ENCODE measurements around the gene BPTF.

BPTF gene

DNA sequence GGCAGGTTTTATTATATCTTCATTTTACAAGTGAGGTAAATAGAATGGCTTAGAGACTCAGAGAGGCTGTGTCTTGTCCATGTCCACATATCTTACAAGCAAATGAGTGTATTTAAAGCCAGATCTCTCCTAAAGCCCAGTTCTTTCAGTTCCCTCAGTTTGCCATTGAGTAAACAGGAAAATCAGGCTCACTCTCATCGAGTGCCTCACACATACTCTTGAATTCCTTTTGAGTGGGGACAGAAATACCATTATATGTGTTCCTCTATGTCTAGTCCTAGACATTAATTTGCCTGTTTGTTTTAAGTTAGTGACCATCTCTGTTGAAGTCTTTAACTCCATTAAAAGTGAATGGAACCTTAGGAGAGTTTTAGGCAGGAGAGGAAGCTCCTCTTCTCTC lies 40.1 kb downstream of the BPTF start:
- no peak for DNase-seq (ENCODE audit: low read depth)
- no peak for TF ChIP-seq CTCF (IDR thresholded peaks at IDR 0.05; ENCODE audit: control insufficient read depth, extremely low read depth, insufficient read depth)
- no peak overlapping the region for H3K4me3 ChIP-seq (ENCODE audit: low read depth, low read length)

DNA sequence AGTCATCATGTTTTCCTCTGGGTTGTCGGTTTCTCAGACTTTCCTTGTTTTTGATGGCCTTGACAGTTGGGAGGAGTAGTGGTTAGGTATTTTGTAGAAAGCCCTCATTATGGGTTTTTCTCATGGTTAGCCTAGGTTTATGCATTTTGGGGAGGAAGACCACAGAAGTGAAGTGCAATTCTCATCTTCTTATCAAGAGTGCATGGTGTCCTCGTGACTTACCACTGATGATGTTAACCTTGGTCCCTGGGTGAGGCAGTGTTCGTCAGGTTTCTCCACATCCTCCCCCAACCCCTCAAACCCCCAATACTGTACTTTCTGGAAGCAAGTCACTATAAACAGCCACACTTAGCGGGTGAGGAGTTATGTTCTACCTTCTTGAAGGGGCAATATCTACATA lies 42.3 kb downstream of the BPTF start:
- no peak overlapping the region for H3K4me3 ChIP-seq (ENCODE audit: low read depth, low read length)
- no peak for TF ChIP-seq CTCF (IDR thresholded peaks at IDR 0.05; ENCODE audit: control insufficient read depth, extremely low read depth, insufficient read depth)
- no peak for DNase-seq (ENCODE audit: low read depth)

DNA sequence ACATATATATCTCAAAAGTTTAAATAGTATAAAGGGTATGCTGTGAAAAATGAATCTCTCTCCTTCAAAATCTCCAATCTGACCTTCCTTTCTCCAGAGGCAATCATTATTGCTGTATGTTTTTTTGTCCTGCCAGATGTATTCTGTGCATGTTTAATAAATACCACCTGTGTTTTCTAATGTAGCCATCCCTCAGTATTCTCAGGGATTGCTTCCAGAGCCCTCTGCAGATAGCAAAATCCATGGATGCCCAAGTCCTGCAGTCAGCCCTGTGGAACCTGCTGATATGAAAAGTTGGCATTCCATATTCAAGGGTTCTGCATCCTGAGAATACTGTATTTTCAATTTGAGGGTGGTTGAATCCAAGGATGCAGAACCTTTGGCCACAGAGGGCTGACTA lies 42.9 kb downstream of the BPTF start:
- no peak for DNase-seq (ENCODE audit: low read depth)

DNA sequence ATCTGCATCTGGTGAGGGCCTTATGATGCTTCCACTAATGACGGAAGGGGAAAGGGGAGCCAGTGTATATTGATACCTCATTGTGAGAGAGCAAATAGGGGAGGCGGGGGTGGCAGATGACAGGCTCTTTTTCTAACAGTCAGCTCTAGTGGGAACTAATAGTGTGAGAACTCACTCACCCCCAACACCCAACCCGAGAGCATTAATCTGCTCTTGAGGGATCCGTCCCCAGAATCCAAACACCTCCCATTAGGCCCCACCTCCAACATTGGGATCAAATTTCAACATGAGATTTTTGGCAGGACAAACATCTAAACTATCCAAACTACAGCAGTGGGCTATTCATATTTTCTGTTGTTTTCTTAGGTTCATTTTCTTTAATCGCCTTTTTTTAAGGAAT lies 54.4 kb downstream of the BPTF start:
- H3K4me3 ChIP-seq (ENCODE audit: low read depth, low read length): no peak overlapping the region
- no peak for DNase-seq (ENCODE audit: low read depth)
- TF ChIP-seq CTCF (IDR thresholded peaks at IDR 0.05; ENCODE audit: control insufficient read depth, extremely low read depth, insufficient read depth): no peak

More for the DNA sequence above, 42.9 kb downstream of the BPTF start:
- H3K4me3 ChIP-seq (ENCODE audit: low read depth, low read length): no peak overlapping the region
- TF ChIP-seq CTCF (IDR thresholded peaks at IDR 0.05; ENCODE audit: control insufficient read depth, extremely low read depth, insufficient read depth): no peak

GRCh38 chr17:67881083-67881482 lies 55.8 kb downstream of the BPTF start:
- no peak for TF ChIP-seq CTCF (IDR thresholded peaks at IDR 0.05; ENCODE audit: control insufficient read depth, extremely low read depth, insufficient read depth)

GRCh38 chr17:67884741-67885140 lies 59.4 kb downstream of the BPTF start:
- no peak for TF ChIP-seq CTCF (IDR thresholded peaks at IDR 0.05; ENCODE audit: control insufficient read depth, extremely low read depth, insufficient read depth)
- H3K4me3 ChIP-seq (ENCODE audit: low read depth, low read length): no peak overlapping the region
- DNase-seq (ENCODE audit: low read depth): no peak

More at GRCh38 chr17:67881083-67881482, 55.8 kb downstream of the BPTF start:
- no peak for DNase-seq (ENCODE audit: low read depth)
- H3K4me3 ChIP-seq (ENCODE audit: low read depth, low read length): no peak overlapping the region

DNA sequence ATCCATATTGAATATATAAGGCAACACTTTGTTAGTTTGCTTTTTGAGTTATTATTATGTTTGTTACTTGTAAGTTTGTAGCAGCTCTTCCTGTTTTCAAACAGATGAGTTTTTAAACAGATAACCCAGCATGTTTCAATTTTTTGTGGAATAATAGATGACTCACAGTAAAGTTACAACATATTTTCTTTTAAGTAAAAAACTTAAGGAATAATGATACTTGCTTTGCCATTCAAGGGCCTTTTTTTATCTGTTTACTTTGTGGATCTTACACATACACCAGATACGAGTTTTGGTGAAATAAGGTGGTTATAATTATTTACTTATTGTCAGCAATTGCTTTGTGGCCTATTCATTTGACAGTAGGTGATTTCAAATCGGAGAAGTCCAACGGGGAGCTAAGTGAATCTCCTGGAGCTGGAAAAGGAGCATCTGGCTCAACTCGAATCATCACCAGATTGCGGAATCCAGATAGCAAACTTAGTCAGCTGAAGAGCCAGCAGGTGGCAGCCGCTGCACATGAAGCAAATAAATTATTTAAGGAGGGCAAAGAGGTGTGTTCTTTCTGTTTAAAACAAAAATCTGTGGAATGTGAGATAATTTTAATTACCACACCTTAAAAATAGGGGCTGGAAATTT lies 66.3 kb downstream of the BPTF start:
- H3K4me3 ChIP-seq (ENCODE audit: low read depth, low read length): no peak overlapping the region
- DNase-seq (ENCODE audit: low read depth): peak; percentile 19
- TF ChIP-seq CTCF (IDR thresholded peaks at IDR 0.05; ENCODE audit: control insufficient read depth, extremely low read depth, insufficient read depth): peak; percentile 72
